HepG2 (cell line): ENCODE results near the gene ACOT8. TPM values are rescaled to one million over a fixed set of nuclear protein-coding genes. Genes with fewer than 3 reads are reported as not detected.

ENCODE experiments used
- ATF5 ChIP-seq: sonication (generic); formaldehyde crosslinking; IDR thresholded peaks from 2 replicates; pipeline ENCODE4 v1.4.0; 2020; ENCODE audit warnings: mild to moderate bottlenecking, low read depth, missing genetic modification reagents
- DZIP1 ChIP-seq: sonication (generic); formaldehyde crosslinking; IDR thresholded peaks from 2 replicates; pipeline ENCODE4 v1.5.0; 2020; ENCODE audit warnings: mild to moderate bottlenecking, missing genetic modification reagents
- HNRNPLL ChIP-seq: fragments of 200-400 bp; formaldehyde crosslinking; IDR thresholded peaks from 2 replicates; pipeline ENCODE4 v1.6.1; 2017; ENCODE audit warnings: mild to moderate bottlenecking, low read depth, low read length; ENCODE audit not compliant: poor library complexity, severe bottlenecking
- KDM6A ChIP-seq: IDR thresholded peaks from 2 replicates; pipeline ENCODE4 v1.6.1; 2016; ENCODE audit warnings: low read depth
- MED1 ChIP-seq: sonication (generic); formaldehyde crosslinking; IDR thresholded peaks from 2 replicates; pipeline ENCODE4 v1.4.0; 2020; ENCODE audit warnings: missing genetic modification reagents
- NCOR1 ChIP-seq: fragments of 200-600 bp; sonication (generic); IDR thresholded peaks from 2 replicates; pipeline ENCODE4 v1.7.0; 2017; ENCODE audit warnings: antibody characterized with exemption, low read length, borderline replicate concordance
- NFAT5 ChIP-seq: sonication (generic); formaldehyde crosslinking; IDR thresholded peaks from 2 replicates; pipeline ENCODE4 v1.4.0; 2020; ENCODE audit warnings: missing genetic modification reagents
- PITX1 ChIP-seq: sonication (generic); formaldehyde crosslinking; IDR thresholded peaks from 2 replicates; pipeline ENCODE4 v1.5.1; 2020; ENCODE audit warnings: mild to moderate bottlenecking, missing genetic modification reagents
- REPIN1 ChIP-seq: sonication (generic); formaldehyde crosslinking; IDR thresholded peaks from 2 replicates; pipeline ENCODE4 v1.8.0; 2022; ENCODE audit warnings: missing genetic modification reagents, low read depth, mild to moderate bottlenecking, borderline replicate concordance
- SMAD1 ChIP-seq: sonication (generic); formaldehyde crosslinking; IDR thresholded peaks from 2 replicates; pipeline ENCODE4 v1.4.0; 2020; ENCODE audit warnings: missing genetic modification reagents, low read depth, mild to moderate bottlenecking, borderline replicate concordance
- ZBTB7A ChIP-seq: sonication (generic); formaldehyde crosslinking; IDR thresholded peaks from 2 replicates; pipeline ENCODE4 v1.8.0; 2022; ENCODE audit warnings: mild to moderate bottlenecking, missing genetic modification reagents
- ZFP41 ChIP-seq: sonication (generic); formaldehyde crosslinking; IDR thresholded peaks from 2 replicates; pipeline ENCODE4 v1.4.0; 2020; ENCODE audit warnings: mild to moderate bottlenecking, missing genetic modification reagents, borderline replicate concordance
- ZNF574 ChIP-seq: sonication (generic); formaldehyde crosslinking; IDR thresholded peaks from 2 replicates; pipeline ENCODE4 v1.4.0; 2020; ENCODE audit warnings: missing genetic modification reagents
- ZNF576 ChIP-seq: sonication (generic); formaldehyde crosslinking; IDR thresholded peaks from 2 replicates; pipeline ENCODE4 v1.4.0; 2020; ENCODE audit warnings: mild to moderate bottlenecking, missing genetic modification reagents
- ZNF580 ChIP-seq: IDR thresholded peaks from 2 replicates; pipeline ENCODE4 v1.6.1; 2016; ENCODE audit warnings: low read depth, borderline replicate concordance
- polyA plus RNA-seq, 8 experiments: library from polyadenylated mRNA; depleted of rRNA in 3 of 8; stranded (reverse) in 7 of 8; unstranded in 1 of 8; fragments of >200 nt; fragmentation: Illumina TruSeq in 4 of 8; extraction: Trizol in 4 of 8; gene quantifications; 2 replicates each; pipeline versions ENCODE4 v1.2.1 to v1.2.3, GENCODE V29; 2011 to 2016; ENCODE audit warnings: low read depth in 4 of 8, missing spikeins in 1 of 8, mixed read lengths in 1 of 8; ENCODE audit not compliant: insufficient read depth in 1 of 8
- total RNA-seq, 5 experiments: library from RNA; depleted of rRNA; stranded (reverse); fragments of >200 nt; fragmentation: Illumina TruSeq; extraction: Trizol; gene quantifications; 2 replicates each; pipeline ENCODE4 v1.2.3, GENCODE V29; 2016; ENCODE audit warnings: low read depth in 1 of 5

Gene ACOT8
- total and polyA plus RNA-seq, 2 of the 13 experiments (the other 11 are each of a cell fraction or from before 2014, with no cell fraction given): 31.4 to 45.5 TPM

GRCh38 chr20:45890077-45890984 lies 33.1 kb upstream of the ACOT8 start (continued):
- TF ChIP-seq DZIP1 (no peak; the same call in 1 of the 2 replicates), MED1 (CRISPR knock-in tag) (peak; percentile 81), SMAD1 (CRISPR knock-in tag) (no peak), REPIN1 (CRISPR knock-in tag) (peak; percentile 92; the same call in 1 of the 2 replicates), HNRNPLL (peak; percentile 86), ZBTB7A (CRISPR knock-in tag) (peak; percentile 43; the same call in 1 of the 2 replicates), KDM6A (CRISPR knock-in tag) (no peak), ZNF580 (CRISPR knock-in tag) (peak; percentile 96), ATF5 (CRISPR knock-in tag) (no peak), ZNF574 (CRISPR knock-in tag) (peak; percentile 93), PITX1 (CRISPR knock-in tag) (no peak; the same call in 1 of the 2 replicates), NCOR1 (no peak), ZNF576 (CRISPR knock-in tag) (peak; percentile 56; the same call in 1 of the 2 replicates), ZFP41 (no peak), NFAT5 (no peak)
